D341Med (cell line): ENCODE data around the gene SERINC3.

Experiments
- DNase-seq: peaks from one replicate; pipeline ENCODE4 v3.0.0; 2012; ENCODE audit warnings: low spot score

SERINC3 gene

DNA sequence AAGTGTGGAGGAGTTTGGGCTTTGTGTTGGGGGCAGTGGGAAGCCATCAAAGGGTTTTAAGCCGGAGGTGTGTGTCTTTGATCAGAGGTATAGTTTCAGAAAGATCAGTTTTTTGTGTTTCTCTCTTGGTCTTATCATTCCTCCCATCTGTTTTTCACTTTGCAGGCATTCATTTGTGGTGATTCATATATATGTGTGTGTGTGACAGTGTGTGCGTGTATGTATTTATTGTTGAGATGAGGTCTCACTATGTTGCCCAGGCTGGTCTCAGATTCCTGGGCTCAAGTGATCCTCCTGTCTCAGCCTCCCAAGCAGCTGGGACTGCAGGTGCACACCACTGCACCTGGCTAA, 11.1 kb upstream of the SERINC3 start:
- DNase-seq = no peak

DNA sequence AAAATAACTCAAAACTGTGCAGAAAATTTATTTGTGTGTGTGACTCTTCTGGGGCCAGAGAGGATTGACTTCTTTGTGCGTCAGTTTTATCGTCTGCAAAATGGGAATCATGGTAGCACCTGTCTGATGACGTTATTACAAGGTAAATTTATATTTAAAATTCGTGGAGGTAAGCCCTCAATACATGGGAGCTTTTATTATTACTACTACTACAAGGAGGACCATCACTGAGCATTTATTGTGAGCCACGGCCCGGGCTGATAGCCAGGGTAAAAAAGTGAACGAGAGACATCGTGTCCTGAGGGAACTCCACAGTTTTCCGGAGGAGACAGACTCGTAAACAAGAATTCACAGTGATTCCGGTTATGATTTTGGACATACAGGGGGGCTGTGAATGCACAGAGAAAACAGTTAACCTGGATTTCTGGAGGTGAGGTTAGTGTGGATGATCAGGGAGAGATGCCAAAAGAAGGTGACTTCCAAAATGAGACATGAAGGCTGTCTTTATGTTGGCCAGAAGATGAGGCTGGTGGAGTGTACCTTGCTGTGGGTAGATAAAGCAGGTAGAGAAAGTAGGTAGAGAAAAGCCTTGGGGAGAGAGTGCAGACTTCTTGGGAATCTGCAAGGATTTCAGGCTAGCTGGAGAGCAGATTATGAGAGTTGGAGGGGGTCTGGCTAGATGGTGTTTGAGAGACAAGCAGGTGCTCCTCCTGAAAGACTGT, 10.6 kb upstream of the SERINC3 start:
- no peak for DNase-seq

DNA sequence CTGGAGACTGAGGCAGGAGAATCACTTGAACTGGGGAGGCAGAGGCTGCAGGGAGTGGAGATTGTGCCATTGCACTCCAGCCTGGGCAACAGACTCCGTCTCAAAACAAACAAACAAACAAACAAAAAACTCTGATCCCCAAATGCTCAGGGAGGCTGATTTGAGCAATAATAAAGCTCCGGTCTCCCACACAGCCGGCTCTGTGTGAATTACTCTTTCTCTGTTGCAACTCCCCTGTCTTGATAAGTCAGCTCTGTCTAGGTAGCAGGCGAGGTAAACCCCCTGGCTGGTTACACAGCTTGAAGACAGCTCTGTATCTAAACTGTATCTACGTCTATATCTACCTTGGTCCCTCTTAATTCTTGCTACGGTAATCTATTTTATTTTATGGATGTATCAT, 6.4 kb upstream of the SERINC3 start:
- DNase-seq = no peak

DNA sequence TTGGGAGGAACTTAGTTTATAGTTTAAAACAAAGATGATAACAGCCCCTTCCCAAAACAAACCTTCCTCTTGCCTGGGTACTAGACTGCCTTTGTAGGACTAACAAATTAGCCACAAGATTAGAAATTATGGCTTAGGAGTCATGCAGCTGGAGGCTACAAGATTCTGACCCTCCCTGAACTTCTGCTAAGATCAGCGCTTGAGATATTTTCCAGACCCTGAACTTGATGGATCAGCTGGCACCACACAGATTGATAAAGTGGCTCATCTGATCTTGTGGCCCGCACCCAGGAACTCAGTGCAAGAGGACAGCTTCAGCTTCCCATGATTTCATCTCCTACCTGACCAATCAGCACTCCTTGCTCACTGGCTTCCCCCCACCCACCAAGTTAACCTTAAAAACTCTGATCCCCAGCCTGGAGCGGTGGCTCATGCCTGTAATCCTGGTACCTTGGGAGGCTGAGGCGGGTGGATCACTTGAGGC, 5.9 kb upstream of the SERINC3 start:
- no peak for DNase-seq

DNA sequence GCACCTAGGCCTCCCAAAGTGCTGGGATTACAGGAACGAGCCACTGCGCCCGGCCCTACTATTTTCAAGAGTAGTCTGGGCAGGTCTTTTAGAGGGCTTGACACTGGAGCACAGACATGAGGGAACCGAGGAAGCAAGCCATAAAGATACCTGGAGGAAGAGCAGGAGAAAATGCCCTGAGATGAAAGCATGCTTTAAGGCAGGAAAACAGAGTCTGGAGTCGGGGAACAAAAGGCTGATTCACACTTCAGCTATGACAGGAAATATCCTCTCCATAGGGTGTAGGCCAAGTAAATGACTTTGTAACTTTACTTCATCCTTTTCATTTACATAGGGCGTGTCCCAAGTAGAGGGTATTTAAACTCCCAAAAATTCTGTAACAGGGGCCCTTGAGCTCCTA, 4.3 kb upstream of the SERINC3 start:
- no peak for DNase-seq

DNA sequence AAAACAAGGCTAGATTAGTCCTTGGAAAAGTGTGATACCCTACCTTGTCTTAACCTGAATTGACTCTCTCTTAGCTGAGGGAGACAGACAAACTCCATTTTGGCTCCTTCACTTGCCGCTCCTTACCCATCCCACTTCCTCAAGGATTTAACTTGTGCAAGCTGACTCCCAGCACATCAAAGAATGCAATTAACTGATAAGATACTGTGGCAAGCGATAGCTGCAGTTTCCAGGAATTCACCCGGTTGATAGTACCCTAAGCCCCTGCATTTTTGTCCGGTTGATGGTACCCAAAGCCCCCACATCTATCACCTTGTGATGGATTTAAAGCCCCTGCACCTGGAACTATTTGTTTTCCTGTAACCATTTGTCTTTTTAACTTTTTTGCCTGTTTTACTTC, 1.9 kb upstream of the SERINC3 start:
- no peak for DNase-seq

DNA sequence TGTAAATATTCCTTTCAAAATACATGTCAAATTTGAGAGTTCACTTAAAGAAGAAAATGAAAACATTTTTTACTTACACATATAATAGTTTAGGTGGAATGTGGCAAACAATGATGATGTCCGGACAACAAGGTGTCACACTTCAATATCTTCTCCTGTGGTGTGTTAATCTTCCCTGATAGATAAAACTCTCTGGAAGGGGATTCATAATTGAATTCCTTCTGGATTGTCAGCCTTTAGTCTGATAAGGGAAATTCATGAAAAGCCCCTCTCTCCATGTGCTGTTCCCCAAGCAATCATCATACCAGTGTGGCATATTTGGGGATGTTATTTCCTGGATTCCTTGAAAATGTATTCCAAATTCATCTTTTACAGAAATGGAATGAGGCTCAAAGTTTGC, 971 bp upstream of the SERINC3 start:
- no peak for DNase-seq

DNA sequence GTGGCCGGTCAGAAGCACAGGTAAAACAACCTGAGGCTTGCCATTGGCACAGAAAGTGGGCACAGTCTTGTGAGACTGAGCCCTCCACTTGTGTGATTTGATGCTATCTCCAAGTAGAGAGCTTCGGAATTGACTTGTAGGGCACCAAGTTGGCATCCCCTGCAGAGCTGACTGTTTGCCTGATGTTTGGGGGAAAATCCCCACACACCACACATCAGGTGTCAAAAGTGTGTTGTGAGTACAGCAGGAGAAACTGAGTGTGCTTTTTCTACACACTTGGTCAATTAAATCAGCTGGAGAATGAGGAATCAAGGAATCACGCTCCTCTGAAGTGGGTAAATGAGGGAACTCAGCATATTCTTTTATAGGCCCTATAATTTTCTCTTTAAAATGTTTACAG, 989 bp downstream of the SERINC3 start:
- no peak for DNase-seq

DNA sequence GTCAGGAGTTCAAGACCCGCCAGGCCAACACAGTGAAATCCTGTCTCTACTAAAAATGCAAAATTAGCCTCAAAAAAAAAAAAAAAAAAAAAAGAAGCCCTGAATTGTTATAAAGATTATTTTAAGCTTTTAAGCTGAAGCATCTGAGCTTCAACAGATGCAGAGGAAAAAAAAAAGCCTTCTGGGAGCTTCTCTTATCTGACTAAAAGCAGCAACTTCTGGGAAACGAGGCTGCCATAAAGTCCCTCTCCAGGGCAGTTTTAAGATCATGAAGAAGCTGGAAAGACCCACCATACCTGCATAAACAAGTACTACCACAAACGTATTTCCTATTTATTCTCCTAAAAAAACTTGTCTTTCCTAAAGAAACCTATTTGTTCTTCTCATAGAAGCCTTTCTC, 3.6 kb downstream of the SERINC3 start:
- DNase-seq = no peak

DNA sequence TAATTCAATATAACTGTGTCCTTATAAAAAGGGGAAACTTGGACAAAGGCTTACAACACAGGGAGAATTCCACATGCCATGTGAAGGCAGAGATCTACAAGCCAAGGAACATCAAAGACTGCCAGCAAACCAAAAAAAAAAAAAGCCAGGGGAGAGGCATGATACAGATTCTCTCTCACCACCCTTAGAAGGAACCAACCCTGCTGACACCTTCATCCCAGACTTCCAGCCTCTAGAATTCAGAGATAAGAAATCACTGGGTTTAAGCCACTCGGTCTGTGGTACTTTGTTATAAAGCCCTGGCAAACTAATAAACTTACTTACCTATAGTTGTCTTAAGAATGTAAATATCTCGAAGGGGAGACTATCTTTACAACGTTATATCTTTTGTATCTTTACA, 4.4 kb downstream of the SERINC3 start:
- DNase-seq = no peak

DNA sequence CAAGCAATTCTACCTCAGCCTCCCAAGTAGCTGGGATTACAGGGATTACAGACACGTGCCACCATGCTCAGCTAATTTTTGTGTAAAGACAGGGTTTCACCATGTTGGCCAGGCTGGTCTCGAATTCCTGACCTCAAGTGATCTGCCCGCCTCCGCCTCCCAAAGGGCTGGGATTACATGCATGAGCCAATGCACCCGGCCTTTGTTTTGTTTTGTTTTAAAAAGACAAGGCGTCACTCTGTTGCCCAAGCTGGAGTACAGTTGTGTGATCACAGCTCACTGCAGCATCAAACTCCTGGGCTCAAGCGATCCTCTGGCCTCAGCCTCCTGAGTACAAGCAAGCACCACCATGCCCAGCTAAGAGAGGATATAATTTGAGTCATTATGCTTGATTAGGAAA, 5.4 kb downstream of the SERINC3 start:
- no peak for DNase-seq

DNA sequence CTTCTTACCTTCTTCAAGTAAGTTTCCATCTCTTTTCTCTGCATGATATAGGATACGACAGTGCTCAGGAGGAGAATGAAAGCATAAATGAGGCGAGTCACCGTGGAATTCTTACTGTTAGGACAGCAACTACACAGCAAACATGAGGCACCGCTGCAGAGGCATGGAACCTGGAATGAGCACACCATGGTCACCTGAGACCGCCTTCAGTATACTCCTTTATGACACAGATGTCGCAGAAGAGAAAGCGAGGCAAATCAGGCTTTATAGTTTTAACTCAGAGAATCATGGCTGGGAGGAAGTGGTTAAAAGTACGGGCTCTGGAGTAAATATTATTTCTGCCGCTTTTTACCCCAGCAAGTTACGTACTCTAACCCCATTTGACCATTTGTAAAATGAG, 8.0 kb downstream of the SERINC3 start:
- DNase-seq = no peak

DNA sequence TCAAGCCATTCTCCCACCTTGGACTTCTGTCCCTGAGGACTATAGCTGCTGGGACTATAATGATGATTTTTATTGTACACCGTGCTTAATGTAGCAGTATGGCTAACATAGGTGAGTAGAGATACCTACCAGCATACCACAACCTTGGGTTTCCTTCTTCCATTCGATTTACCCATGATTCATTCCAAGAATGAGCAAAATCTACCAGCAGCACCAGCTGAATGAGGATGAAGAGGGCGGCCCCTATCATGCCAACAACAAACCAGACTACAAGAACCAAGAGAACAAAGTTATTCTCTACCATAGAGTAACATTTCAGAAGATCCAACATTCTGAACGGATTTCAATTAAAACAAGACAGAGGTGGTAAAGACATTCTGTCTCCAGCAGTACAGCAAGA, 12.1 kb downstream of the SERINC3 start:
- no peak for DNase-seq

DNA sequence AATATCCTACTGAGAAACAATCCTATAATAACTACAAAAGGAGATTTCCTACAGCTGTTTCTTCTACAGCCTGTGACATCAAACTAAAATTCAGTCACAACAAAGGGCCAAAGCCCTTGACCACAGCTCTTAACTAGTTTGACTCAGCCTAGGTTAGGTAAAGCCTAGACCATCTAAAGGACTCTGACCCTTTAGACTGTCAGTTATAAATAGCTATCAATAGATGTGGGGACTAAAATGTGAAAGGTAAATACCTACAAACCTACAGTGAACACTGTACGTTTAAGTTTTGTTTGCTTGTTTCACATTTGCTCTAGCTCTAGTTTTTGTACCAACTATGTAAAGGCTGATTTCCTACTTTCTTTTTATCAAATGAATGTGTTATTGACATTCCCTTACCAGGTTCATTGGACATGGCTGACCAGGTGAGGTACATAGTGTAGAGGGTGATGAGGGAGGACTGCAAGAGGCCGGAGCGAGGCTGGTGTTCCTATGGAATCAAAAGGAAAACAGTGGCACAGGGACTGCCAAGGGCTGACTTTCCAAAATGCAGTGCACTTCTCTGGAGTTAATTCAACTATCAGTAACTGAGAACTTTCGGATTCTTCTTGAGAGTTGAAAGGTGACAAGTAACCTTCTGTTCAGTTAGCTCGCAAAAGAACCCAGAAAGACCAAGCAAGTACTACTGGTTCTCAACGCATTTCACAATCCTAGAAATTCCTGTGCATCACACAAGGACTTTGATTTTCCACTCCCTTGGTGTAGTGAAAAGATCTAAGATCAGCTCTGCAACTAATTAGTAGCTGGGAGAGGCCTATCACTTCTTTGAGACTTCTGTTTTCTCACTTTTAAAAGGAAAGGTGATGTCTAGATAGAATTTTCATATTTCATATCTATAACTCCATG, 17.2 kb downstream of the SERINC3 start:
- DNase-seq = no peak

DNA sequence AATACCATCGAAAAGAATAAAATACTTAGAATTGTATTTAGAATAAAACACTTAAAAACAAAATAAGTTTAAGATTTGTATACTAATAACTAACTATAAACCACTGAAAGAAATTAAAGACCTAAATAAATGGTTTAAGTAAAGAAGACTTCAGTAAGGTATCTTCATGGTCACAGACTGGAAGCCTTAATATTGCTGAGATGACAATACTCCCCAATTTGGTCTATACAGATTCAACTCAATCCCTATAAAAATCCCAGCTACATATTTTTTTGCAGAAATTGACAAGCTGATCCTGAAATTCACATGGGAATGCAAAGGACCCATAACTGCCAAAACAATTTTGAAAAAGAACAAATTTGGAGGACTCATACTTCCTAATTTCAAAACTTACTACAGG, 18.9 kb downstream of the SERINC3 start:
- DNase-seq = no peak

DNA sequence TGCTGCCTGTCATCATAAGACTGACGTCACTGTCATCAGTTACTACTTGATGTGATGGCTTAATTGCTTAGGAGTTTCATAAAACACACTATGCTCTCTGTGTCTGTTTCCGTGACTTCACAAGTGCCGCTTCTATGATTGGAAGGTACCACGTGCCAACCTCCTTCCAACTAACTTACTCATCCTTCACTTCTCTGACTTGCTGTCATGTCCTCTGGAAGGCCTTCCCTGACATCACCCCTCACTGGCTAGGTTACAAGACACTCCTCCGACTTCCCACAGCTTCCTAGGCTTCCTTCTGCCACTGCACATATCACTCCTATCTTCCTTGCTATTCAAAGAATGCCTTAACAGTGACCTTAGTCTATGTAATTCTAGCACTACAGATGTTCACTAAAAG, 20.4 kb downstream of the SERINC3 start:
- DNase-seq = no peak

DNA sequence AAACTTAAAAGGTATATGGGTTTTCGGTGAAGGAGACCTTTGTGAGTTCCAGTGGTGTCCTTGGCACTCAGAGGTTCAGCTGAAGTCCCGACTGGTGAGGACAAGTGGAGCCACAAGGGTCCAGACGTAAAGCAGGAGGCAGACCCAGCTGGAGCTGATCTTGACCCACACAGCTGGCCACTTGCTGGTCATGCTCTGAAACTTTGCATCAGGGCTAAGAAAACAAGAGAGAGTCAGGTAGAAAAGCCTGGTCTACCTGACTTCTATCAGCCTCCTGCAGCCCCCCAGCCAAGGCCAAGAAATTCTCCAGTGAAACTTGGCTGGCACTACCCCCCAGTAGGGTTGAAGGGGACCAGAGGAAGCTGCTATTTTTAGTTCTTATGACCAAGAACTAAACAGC, 21.6 kb downstream of the SERINC3 start:
- DNase-seq = no peak

DNA sequence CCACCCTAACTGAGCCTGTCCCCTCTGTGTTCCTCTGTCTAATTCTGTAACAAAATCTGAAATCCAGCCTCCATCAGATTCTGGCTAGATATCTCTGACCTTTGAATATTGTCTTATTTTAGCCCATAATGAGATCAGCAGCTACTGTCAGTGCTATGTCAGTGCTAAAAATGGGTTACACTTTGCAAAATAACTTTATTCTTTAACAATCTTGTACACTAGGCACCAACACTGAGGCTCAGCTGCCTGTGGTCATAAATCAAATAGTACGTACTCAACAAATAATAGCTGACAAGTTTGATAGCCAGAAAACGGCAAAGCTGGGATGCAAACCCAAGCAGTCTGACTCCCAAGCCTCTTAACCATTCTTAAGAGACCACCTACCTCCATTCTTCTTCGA, 24.1 kb downstream of the SERINC3 start:
- no peak for DNase-seq

DNA sequence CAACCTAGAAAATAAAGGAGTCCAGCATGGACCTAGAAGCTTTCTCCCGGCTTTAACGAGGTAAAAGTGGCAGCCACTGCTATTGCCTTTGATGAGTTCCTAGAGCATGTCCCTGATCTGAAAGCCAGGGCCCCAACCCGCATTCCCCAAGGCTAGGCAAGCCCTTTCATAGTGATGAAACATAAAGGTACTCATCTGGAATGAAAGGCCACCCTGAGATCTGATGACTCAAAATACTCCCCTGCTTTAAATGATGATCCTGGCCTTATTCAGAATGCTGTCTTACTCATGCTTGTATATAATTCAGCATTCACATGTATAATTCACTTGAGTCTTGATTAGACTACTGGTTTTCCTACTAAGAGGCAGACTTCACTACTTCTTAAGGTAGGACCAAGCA, 24.9 kb downstream of the SERINC3 start:
- DNase-seq = no peak

DNA sequence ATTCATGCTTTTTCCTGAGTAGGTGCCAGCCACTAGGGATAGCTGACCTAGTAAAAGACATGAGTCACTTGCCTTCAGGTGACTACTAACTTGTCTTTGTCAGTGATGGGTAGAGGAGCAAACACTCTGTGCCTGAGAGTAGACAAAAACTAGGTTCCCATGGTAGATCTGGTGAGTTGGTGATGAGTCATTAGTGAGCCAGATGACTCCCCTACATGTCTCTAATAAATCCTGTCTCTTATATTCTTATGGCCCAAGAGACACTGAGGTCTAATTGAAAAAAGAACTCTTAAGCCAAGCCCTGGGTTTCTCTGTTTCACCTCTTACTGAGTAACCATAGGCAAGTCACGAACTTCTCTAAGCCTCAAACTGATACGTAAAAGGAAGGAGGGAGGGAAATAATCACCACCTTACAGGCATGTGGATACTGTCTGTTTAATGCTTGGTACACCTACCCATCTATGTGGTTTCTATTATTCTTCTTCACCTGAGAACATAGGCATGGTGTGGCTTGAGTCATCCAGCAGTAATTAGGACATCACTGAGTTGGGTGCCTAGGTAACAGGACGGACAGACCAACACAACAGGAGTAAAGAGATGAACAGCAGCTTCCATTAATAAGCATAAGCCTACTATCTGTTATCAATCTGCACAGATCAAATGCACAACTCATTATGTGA, 25.9 kb downstream of the SERINC3 start:
- no peak for DNase-seq

DNA sequence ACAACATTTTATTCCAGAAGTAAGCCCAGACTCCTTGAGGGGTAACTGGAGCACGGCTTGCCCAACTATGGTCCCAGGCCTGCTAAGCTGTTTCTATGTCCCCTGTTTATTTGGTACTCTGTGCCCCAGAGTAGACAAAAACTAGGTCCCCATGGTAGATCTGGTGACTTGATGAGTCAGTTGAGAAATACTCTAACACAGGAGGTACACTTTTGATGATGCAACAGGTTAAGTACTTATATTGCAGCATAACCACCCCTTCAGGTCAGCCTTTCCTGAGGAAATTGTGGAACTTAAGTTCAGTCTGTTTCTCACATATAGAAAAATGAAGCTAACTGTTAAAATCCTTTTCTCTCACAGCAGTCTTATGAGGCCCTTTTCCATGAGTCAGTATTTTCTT, 26.6 kb downstream of the SERINC3 start:
- no peak for DNase-seq

DNA sequence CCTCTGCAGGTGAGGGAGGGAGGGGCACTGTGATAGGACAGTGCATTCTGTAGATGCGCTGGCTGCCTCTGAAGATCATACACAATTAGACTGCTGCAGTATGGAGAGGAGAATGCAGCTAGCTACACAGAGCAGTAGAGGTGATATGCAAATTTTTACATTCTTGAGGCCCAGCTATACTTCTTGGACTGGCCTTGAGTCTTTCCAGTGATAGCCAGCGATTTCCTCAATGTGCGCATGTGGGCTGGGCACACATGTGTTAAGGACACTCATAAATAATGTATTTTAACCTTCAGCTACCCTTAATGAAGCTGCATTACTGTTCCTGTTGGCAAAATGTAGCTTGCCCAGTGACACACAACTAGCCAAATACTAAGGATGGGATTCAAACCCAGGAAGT, 27.2 kb downstream of the SERINC3 start:
- DNase-seq = no peak

DNA sequence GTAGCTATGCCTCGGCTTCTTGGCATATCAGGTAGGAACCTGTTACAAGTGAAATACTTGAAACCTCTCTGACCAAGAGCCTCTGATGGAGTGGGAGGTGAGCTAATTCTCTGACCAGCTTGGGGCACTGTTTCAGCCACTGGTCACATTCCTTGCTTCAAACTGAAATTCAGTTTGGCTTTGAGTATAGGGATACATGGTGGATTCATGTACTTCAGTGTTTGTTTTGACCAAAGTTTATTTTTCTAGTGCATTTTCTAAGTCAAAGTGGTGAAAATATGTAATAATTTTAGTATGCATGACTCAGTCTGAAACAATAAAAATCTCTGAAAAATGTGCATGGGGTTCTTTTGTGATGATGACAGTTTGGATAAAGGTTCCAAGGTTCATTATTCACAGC, 27.6 kb downstream of the SERINC3 start:
- DNase-seq = no peak
